HG03103 (cell line): Measurements from ENCODE around the gene CELF5.
"Not testable (repeated sequence)": the region's sequence is repeated elsewhere in the genome, so short reads cannot be mapped to it uniquely, and the experiment has no call there.

ENCODE experiments used
- ATAC-seq: cut with Tn5 transposase; IDR thresholded peaks from one replicate; pipeline ENCODE4 v1.9.1; 2021; ENCODE audit warnings: low read depth; ENCODE audit not compliant: unreplicated experiment

CELF5 gene

GRCh38 chr19:3314962-3315675, 90.7 kb downstream of the CELF5 start:
- ATAC-seq, result no peak

- no peak for ATAC-seq
Measured at GRCh38 chr19:3315676-3315973, 91.2 kb downstream of the CELF5 start.

GRCh38 chr19:3316132-3316648, 91.7 kb downstream of the CELF5 start:
- ATAC-seq, result no peak

DNA sequence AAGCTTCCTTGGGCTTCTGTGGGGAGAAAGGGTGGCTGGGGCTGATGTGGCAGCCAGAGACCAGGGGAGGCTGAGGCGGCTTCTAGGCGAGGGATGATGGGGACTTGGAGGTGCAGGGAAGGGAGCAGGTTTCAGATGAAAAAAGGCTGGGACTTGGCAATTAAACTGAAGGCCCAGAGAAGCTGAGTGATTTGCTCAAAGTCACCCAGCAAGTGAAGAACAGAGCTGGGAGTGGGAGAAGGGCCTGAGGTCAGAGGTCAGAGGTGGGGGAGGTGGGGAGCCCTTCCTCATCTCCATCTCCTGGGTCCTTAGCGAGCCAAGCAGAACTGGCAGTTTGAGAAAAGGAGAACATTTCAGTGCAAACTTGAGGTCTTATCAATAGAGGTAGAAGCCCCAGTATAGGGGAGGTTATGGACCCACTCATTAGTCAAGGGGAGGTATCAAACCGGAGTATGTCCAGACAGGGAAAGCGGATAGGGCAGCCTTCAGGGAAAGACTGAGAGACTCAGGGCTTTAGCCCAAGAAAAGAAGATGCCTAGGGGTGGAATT, 92.3 kb downstream of the CELF5 start:
- no peak for ATAC-seq

- ATAC-seq, result no peak
Measured at GRCh38 chr19:3319643-3320353, 95.3 kb downstream of the CELF5 start.

DNA sequence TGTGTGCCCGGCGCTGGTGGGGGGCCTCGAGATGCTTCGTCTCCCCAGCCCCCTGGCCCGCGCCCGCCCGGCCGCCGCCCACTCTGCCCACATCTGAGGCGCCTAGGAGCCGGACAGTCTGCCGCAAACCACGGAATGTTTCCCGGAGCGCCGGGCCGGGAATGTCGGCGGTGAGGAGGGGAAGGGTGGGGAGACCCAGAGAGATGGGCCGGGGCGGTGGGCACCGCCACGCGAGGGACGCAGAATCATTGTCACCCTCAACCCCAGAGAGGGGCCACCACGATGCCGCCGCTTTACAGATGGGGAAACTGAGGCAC, 95.9 kb downstream of the CELF5 start:
- no peak for ATAC-seq

- ATAC-seq, result no peak
Measured at GRCh38 chr19:3320853-3321252, 96.4 kb downstream of the CELF5 start.

DNA sequence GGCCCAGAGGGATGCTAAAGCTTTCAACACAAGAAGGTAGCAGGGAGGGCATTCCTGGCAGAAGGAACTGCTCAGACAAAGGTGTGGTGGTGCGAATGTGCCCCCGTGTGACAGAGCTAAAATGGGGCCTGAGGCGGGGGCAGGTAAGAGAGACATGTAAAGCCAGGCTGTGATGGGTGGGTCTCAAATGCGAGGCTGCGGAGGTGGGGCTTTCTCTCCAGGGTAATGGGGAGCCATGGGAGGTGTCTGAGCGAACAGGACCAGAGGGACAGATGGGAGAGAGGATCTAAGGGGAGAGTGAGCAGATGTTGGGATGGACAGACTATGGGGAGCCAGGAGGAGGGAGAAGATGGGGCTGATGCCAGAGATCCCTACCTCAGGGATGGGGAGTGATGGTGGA, 97.2 kb downstream of the CELF5 start:
- no peak for ATAC-seq

DNA sequence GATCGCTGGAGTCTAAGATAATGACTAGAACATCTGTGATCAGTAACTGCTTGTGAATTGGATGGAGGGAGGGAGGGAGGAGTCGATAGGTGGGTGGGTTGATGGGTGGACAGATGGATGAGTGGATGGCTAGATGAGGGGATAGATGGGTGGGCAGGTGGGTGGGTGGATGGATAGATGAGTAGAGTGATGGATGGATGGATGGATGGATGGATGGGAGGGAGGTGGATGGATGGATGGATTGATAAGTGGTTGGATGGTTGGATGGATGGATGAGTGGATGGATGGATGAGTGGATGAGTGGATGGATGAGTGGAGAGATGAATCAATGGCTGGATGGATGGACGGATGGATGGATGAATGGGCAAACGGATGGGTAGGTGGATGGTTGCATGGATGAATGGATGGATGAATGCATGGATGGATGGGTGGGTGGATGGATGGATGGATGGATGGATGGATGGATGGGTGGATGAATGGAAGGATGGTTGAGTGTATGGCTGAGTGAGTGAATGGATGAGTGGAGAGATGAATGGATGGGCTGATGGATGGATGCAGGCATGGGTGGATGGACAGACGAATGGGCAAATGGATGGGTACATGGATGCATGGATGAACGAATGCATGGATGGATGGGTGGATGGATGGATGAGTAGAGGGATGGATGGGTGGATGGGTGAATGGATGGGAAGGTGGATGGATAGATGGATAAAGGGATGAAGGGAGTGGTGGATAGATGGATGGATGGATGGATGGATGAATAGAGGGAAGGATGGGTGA, 97.9 kb downstream of the CELF5 start:
- no peak for ATAC-seq

GRCh38 chr19:3323026-3323425, 98.6 kb downstream of the CELF5 start:
- no peak for ATAC-seq

GRCh38 chr19:3323658-3324057, 99.2 kb downstream of the CELF5 start:
- ATAC-seq, result no peak

DNA sequence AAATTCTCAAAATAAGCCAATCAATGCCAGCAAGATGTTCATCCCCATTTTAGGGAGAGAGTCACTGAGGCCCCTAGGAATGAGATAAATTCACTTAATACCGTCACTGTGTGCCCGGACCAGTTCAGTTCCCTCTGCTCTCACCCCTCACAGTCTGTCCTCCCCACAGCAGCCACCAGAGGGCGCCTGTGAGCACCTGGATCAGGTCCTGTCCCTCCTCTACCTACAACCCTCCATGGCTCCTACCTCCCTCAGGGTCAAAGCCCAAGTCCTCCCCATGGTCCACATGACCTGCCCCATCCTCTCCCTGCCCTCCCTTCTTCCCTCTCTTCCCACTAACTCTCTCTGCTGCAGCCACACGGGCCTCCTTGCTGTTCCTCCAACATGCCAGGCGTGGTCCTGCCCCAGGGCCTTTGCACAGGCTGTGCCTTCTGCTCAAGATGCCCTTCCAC, 100.0 kb downstream of the CELF5 start:
- no peak for ATAC-seq

DNA sequence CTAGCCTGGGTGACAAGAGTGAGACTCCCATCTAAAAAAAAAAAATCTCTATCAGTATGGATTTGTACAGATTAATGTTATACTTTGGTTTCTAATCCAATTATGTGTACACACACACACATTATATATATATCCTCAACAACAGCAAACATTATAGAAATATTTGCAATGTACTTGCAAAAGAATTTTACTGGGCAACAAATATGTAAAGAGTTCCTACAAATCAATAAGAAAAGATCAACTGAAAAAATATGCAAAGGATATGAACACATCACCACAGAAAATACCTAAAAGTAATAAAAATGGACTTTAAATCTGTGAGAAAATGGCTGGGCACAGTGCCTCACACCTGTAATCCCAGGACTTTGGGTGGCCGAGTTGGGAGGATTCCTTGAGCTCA, 101.0 kb downstream of the CELF5 start:
- no peak for ATAC-seq

- ATAC-seq, result no peak
Measured at GRCh38 chr19:3328743-3329142, 104.3 kb downstream of the CELF5 start.

- ATAC-seq, result no peak
Measured at GRCh38 chr19:3330047-3330446, 105.6 kb downstream of the CELF5 start.

GRCh38 chr19:3332232-3332631, 107.8 kb downstream of the CELF5 start:
- ATAC-seq, result not testable (repeated sequence)

- no peak for ATAC-seq
Measured at GRCh38 chr19:3333020-3333583, 108.6 kb downstream of the CELF5 start.

DNA sequence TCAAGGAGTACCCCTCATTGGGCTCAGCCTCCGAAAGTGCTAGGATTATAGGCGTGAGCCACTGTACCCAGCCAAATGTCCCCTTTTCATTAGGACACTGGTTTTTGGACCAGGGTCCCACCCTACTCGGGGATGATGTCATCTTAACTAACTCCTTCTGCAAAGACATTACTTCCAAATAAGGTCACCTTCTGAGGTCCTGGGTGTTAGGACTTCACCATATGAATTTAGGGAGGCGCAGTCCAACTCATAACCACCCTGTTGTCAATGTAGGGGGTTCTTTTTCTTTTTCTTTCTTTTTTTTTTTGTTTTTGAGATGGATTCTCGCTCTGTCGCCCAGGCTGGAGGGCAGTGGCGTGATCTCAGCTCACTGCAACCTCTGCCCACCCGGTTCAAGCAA, 109.2 kb downstream of the CELF5 start:
- ATAC-seq, result no peak

DNA sequence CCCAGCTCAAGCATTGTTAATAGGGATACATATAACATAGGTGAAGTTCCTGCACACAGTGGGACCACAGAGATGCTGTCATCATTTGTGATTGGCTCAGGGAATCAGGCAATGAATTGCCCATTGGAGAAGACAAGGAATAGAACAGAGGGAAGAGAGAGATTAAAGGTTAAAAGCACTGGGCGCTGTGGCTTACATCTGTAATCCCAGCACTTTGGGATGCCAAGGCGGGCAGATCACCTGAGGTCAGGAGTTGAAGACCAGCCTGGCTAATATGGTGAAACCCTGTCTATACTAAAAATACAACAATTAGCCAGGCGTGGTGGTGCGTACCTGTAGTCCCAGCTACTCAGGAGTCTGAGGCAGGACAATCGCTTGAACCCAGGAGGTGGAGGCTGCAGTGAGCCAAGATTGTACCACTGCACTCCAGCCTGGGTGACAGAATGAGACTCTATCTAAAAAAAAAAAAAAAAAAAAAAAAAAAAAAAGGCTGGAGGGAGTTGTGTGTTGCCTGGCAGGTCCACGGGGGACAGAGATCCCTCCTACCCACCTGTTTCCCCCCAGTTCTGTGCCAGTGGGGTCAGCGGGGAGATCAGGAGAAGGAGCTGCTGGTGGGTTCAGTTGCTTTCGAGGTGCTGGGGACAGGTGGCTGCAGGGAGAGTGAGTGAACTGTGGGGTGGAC, 110.4 kb downstream of the CELF5 start:
- ATAC-seq, result not testable (repeated sequence)
